ENCODE measurements around the gene ZBTB20. TPM values are rescaled to one million over a fixed set of nuclear protein-coding genes. Genes with fewer than 3 reads are reported as not detected.

The ZBTB20 gene
- total RNA-seq, 5 donors from 2014 or later (not counting 1 experiment from before 2014, with no cell fraction given) = 43.1 to 80.7 (median 48.4) TPM

- H3K4me3 ChIP-seq (ENCODE audit: control insufficient read depth in 1 of 2, extremely low read depth in 1 of 2, low read length in 1 of 2) = no peak overlapping the region
- H3K27ac ChIP-seq (ENCODE audit: low read length) = no peak overlapping the region
- no peak overlapping the region for H3K27ac Mint-ChIP-seq
- H3K9me3 Mint-ChIP-seq = no peaks in the 10 kb centered on the region
- DNase-seq = no peak
- peaks cover 38 to 57% (median 51%) of the 10 kb centered on the region in 3 donors for H3K4me1 Mint-ChIP-seq
- H3K27me3 Mint-ChIP-seq = no peaks in the 10 kb centered on the region
- WGBS (ENCODE audit: insufficient coverage) = no CpG with 5 or more reads among the region's 1 CpG
- peaks cover 0 to 10% of the 10 kb centered on the region in 2 experiments for H3K4me1 ChIP-seq (ENCODE audit: control insufficient read depth in 1 of 2, extremely low read depth in 1 of 2, insufficient read depth in 2 of 2, low read length in 2 of 2)
- peaks cover 4% of the 10 kb centered on the region for H3K36me3 Mint-ChIP-seq
- POLR2A ChIA-PET = interaction anchor here (0.6 to 1.1 kb wide), 3 partner anchors 10 to 733 kb away, joined by 3 read pairs; no protein-coding TSS in a partner anchor
- H3K9me3 ChIP-seq = no peaks in the 10 kb centered on the region
- no peak overlapping the region for H3K4me3 Mint-ChIP-seq
- no peaks in the 10 kb centered on the region for H3K36me3 ChIP-seq (ENCODE audit: control insufficient read depth in 2 of 2, extremely low read depth in 1 of 2, insufficient read depth in 1 of 2, low read length in 1 of 2)
- CTCF ChIA-PET = interaction anchor here (0.6 to 6.8 kb wide), 14 partner anchors 10 to 727 kb away, joined by 3 to 81 read pairs (median 4); no protein-coding TSS in a partner anchor
- no peak for ATAC-seq (replicated peaks in 1 of 4)
- H3K27me3 ChIP-seq (replicated peaks in 1 of 2; ENCODE audit: control insufficient read depth in 2 of 2, extremely low read depth in 1 of 2, insufficient read depth in 2 of 2, low read length in 1 of 2) = no peaks in the 10 kb centered on the region
These were observed 56.4 kb downstream of the ZBTB20 start for GRCh38 chr3:115090712-115091111.

- Mint-ChIP-seq H3K4me3 (no peak overlapping the region), H3K36me3 (peaks cover 4% of the 10 kb centered on the region), H3K4me1 (peaks cover 42 to 60% (median 57%) of the 10 kb centered on the region in 3 donors), H3K9me3 (no peaks in the 10 kb centered on the region), H3K27ac (no peak overlapping the region), H3K27me3 (no peaks in the 10 kb centered on the region)
- Histone ChIP-seq H3K9me3 (no peaks in the 10 kb centered on the region), H3K4me1 (ENCODE audit: control insufficient read depth in 1 of 2, extremely low read depth in 1 of 2, insufficient read depth in 2 of 2, low read length in 2 of 2) (peaks cover 0 to 10% of the 10 kb centered on the region in 2 experiments), H3K27ac (ENCODE audit: low read length) (no peak overlapping the region), H3K36me3 (ENCODE audit: control insufficient read depth in 2 of 2, extremely low read depth in 1 of 2, insufficient read depth in 1 of 2, low read length in 1 of 2) (no peaks in the 10 kb centered on the region), H3K27me3 (replicated peaks in 1 of 2; ENCODE audit: control insufficient read depth in 2 of 2, extremely low read depth in 1 of 2, insufficient read depth in 2 of 2, low read length in 1 of 2) (no peaks in the 10 kb centered on the region), H3K4me3 (ENCODE audit: control insufficient read depth in 1 of 2, extremely low read depth in 1 of 2, low read length in 1 of 2) (no peak overlapping the region)
- no CpG with 5 or more reads among the region's 2 CpGs for WGBS (ENCODE audit: insufficient coverage)
- POLR2A ChIA-PET = no interaction called here
- DNase-seq = no peak
- no peak for ATAC-seq (replicated peaks in 1 of 4)
- CTCF ChIA-PET = interaction anchor here in 1 of 2 donors (0.6 kb wide), 2 partner anchors 56 to 620 kb away, joined by 3 read pairs; no protein-coding TSS in a partner anchor
These were observed 57.6 kb downstream of the ZBTB20 start for GRCh38 chr3:115089481-115089880.

GRCh38 chr3:115087512-115087911, 59.6 kb downstream of the ZBTB20 start:
- no peaks in the 10 kb centered on the region for H3K27me3 Mint-ChIP-seq
- Histone ChIP-seq H3K4me3 (ENCODE audit: control insufficient read depth in 1 of 2, extremely low read depth in 1 of 2, low read length in 1 of 2) (no peak overlapping the region), H3K27ac (ENCODE audit: low read length) (no peak overlapping the region), H3K4me1 (ENCODE audit: control insufficient read depth in 1 of 2, extremely low read depth in 1 of 2, insufficient read depth in 2 of 2, low read length in 2 of 2) (peaks cover 0 to 10% of the 10 kb centered on the region in 2 experiments), H3K9me3 (no peaks in the 10 kb centered on the region), H3K27me3 (replicated peaks in 1 of 2; ENCODE audit: control insufficient read depth in 2 of 2, extremely low read depth in 1 of 2, insufficient read depth in 2 of 2, low read length in 1 of 2) (no peaks in the 10 kb centered on the region), H3K36me3 (ENCODE audit: control insufficient read depth in 2 of 2, extremely low read depth in 1 of 2, insufficient read depth in 1 of 2, low read length in 1 of 2) (no peaks in the 10 kb centered on the region)
- CTCF ChIA-PET = interaction anchor here (0.7 to 1.4 kb wide), 2 partner anchors 48 to 81 kb away, joined by 3 to 4 read pairs; no protein-coding TSS in a partner anchor
- POLR2A ChIA-PET = no interaction called here
- ATAC-seq (replicated peaks in 1 of 4) (no peak), DNase-seq (no peak)
- no peaks in the 10 kb centered on the region for H3K9me3 Mint-ChIP-seq
- H3K4me3 Mint-ChIP-seq = no peak overlapping the region
- no CpG with 5 or more reads among the region's 1 CpG for WGBS (ENCODE audit: insufficient coverage)
- no peak overlapping the region for H3K27ac Mint-ChIP-seq
- no peaks in the 10 kb centered on the region for H3K36me3 Mint-ChIP-seq
- peaks cover 40 to 61% (median 58%) of the 10 kb centered on the region in 3 donors for H3K4me1 Mint-ChIP-seq

GRCh38 chr3:115086344-115086743, 60.7 kb downstream of the ZBTB20 start:
- no peaks in the 10 kb centered on the region for H3K27me3 Mint-ChIP-seq
- Histone ChIP-seq H3K27ac (ENCODE audit: low read length) (no peak overlapping the region), H3K36me3 (ENCODE audit: control insufficient read depth in 2 of 2, extremely low read depth in 1 of 2, insufficient read depth in 1 of 2, low read length in 1 of 2) (no peaks in the 10 kb centered on the region), H3K4me1 (ENCODE audit: control insufficient read depth in 1 of 2, extremely low read depth in 1 of 2, insufficient read depth in 2 of 2, low read length in 2 of 2) (peaks cover 0 to 5% of the 10 kb centered on the region in 2 experiments), H3K4me3 (ENCODE audit: control insufficient read depth in 1 of 2, extremely low read depth in 1 of 2, low read length in 1 of 2) (no peak overlapping the region), H3K27me3 (replicated peaks in 1 of 2; ENCODE audit: control insufficient read depth in 2 of 2, extremely low read depth in 1 of 2, insufficient read depth in 2 of 2, low read length in 1 of 2) (no peaks in the 10 kb centered on the region), H3K9me3 (no peaks in the 10 kb centered on the region)
- peaks cover 37 to 59% (median 57%) of the 10 kb centered on the region in 3 donors for H3K4me1 Mint-ChIP-seq
- DNase-seq (no peak), ATAC-seq (replicated peaks in 1 of 4) (no peak)
- WGBS (ENCODE audit: insufficient coverage) = no CpG with 5 or more reads among the region's 2 CpGs
- H3K27ac Mint-ChIP-seq = no peak overlapping the region
- POLR2A ChIA-PET = interaction anchor here in 1 of 2 donors (0.5 kb wide), 1 partner anchor 87 kb away, joined by 6 read pairs; no protein-coding TSS in a partner anchor
- H3K36me3 Mint-ChIP-seq = no peaks in the 10 kb centered on the region
- H3K4me3 Mint-ChIP-seq = no peak overlapping the region
- H3K9me3 Mint-ChIP-seq = no peaks in the 10 kb centered on the region
- CTCF ChIA-PET = interaction anchor here in 1 of 2 donors (0.6 kb wide), 1 partner anchor 30 kb away, joined by 3 read pairs; no protein-coding TSS in a partner anchor

GRCh38 chr3:115085197-115085865, 61.8 kb downstream of the ZBTB20 start:
- DNase-seq (no peak), ATAC-seq (replicated peaks in 1 of 4) (no peak)
- no peaks in the 10 kb centered on the region for H3K9me3 Mint-ChIP-seq
- no peak overlapping the region for H3K4me3 Mint-ChIP-seq
- ChIA-PET POLR2A (interaction anchor here in 1 of 2 donors (0.7 kb wide), 1 partner anchor 142 kb away, joined by 3 read pairs; no protein-coding TSS in a partner anchor), CTCF (interaction anchor here in 1 of 2 donors (0.6 to 0.7 kb wide), 2 partner anchors 31 to 68 kb away, joined by 3 read pairs; no protein-coding TSS in a partner anchor)
- Histone ChIP-seq H3K4me3 (ENCODE audit: control insufficient read depth in 1 of 2, extremely low read depth in 1 of 2, low read length in 1 of 2) (no peak overlapping the region), H3K9me3 (no peaks in the 10 kb centered on the region), H3K36me3 (ENCODE audit: control insufficient read depth in 2 of 2, extremely low read depth in 1 of 2, insufficient read depth in 1 of 2, low read length in 1 of 2) (no peaks in the 10 kb centered on the region), H3K27me3 (replicated peaks in 1 of 2; ENCODE audit: control insufficient read depth in 2 of 2, extremely low read depth in 1 of 2, insufficient read depth in 2 of 2, low read length in 1 of 2) (no peaks in the 10 kb centered on the region), H3K4me1 (ENCODE audit: control insufficient read depth in 1 of 2, extremely low read depth in 1 of 2, insufficient read depth in 2 of 2, low read length in 2 of 2) (peaks cover 0 to 5% of the 10 kb centered on the region in 2 experiments), H3K27ac (ENCODE audit: low read length) (no peak overlapping the region)
- no CpG with 5 or more reads among the region's 2 CpGs for WGBS (ENCODE audit: insufficient coverage)
- peaks cover 41 to 64% (median 60%) of the 10 kb centered on the region in 3 donors for H3K4me1 Mint-ChIP-seq
- H3K27ac Mint-ChIP-seq = no peak overlapping the region
- H3K36me3 Mint-ChIP-seq = no peaks in the 10 kb centered on the region
- no peaks in the 10 kb centered on the region for H3K27me3 Mint-ChIP-seq

- Histone ChIP-seq H3K4me3 (ENCODE audit: control insufficient read depth in 1 of 2, extremely low read depth in 1 of 2, low read length in 1 of 2) (no peak overlapping the region), H3K9me3 (no peaks in the 10 kb centered on the region), H3K27ac (ENCODE audit: low read length) (no peak overlapping the region), H3K4me1 (ENCODE audit: control insufficient read depth in 1 of 2, extremely low read depth in 1 of 2, insufficient read depth in 2 of 2, low read length in 2 of 2) (peaks cover 0 to 5% of the 10 kb centered on the region in 2 experiments), H3K27me3 (replicated peaks in 1 of 2; ENCODE audit: control insufficient read depth in 2 of 2, extremely low read depth in 1 of 2, insufficient read depth in 2 of 2, low read length in 1 of 2) (no peaks in the 10 kb centered on the region), H3K36me3 (ENCODE audit: control insufficient read depth in 2 of 2, extremely low read depth in 1 of 2, insufficient read depth in 1 of 2, low read length in 1 of 2) (no peaks in the 10 kb centered on the region)
- H3K9me3 Mint-ChIP-seq = no peaks in the 10 kb centered on the region
- no peak overlapping the region for H3K4me3 Mint-ChIP-seq
- H3K27ac Mint-ChIP-seq = no peak overlapping the region
- H3K27me3 Mint-ChIP-seq = no peaks in the 10 kb centered on the region
- no peaks in the 10 kb centered on the region for H3K36me3 Mint-ChIP-seq
- CTCF ChIA-PET = interaction anchor here in 1 of 2 donors (0.7 kb wide), 1 partner anchor 68 kb away, joined by 3 read pairs; no protein-coding TSS in a partner anchor
- peaks cover 47 to 68% (median 64%) of the 10 kb centered on the region in 3 donors for H3K4me1 Mint-ChIP-seq
- no peak for DNase-seq
- 100% methylated on average over 2 of the region's 4 CpGs for WGBS (ENCODE audit: insufficient coverage)
- POLR2A ChIA-PET = interaction anchor here in 1 of 2 donors (0.7 kb wide), 1 partner anchor 143 kb away, joined by 3 read pairs; no protein-coding TSS in a partner anchor
- ATAC-seq (replicated peaks in 1 of 4) = no peak
These were observed 62.4 kb downstream of the ZBTB20 start for GRCh38 chr3:115084686-115085085.

Data from T-cell (primary cell).